Measurements from ENCODE around the gene NCOA4.

DNA sequence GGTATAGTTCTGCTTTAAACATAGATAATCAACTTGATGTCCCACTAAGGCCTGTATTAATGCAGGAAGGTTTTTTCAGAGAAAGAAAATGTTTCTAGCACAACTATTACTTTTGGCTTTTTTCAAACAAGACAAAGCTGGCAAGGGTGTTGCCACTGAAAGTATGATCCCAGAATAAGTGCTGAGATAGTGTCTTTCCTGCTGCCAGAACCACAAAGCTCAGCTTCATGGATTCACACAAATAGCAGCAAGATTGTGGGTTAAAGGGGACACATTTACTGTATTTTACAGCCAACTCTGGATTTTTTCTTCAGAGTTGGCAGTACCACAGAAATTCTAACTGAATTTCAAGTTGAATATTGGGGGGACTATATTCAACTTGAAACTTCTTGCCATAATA, 4.3 kb downstream of the NCOA4 start:
- no peak for TF ChIP-seq EZH2 (IDR thresholded peaks at IDR 0.05; ENCODE audit: borderline replicate concordance, low read depth, low read length, poor library complexity, severe bottlenecking)
- TF ChIP-seq, protein P1, sequence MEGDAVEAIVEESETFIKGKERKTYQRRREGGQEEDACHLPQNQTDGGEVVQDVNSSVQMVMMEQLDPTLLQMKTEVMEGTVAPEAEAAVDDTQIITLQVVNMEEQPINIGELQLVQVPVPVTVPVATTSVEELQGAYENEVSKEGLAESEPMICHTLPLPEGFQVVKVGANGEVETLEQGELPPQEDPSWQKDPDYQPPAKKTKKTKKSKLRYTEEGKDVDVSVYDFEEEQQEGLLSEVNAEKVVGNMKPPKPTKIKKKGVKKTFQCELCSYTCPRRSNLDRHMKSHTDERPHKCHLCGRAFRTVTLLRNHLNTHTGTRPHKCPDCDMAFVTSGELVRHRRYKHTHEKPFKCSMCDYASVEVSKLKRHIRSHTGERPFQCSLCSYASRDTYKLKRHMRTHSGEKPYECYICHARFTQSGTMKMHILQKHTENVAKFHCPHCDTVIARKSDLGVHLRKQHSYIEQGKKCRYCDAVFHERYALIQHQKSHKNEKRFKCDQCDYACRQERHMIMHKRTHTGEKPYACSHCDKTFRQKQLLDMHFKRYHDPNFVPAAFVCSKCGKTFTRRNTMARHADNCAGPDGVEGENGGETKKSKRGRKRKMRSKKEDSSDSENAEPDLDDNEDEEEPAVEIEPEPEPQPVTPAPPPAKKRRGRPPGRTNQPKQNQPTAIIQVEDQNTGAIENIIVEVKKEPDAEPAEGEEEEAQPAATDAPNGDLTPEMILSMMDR (conservative IDR thresholded peaks at IDR 0.05; ENCODE audit: low read depth, low read length) = no peak
